HepG2 (cell line): ENCODE data around the gene RAB28. TPM values are rescaled to one million over a fixed set of nuclear protein-coding genes. Genes with fewer than 3 reads are reported as not detected.

ENCODE experiments used
- ATAC-seq: fragments of 200-7000 bp; cut with Tn5 transposase; 3 replicates; pipeline ENCODE4 v1.9.1; 2020; ENCODE audit warnings: mild to moderate bottlenecking, moderate library complexity
- BruUV-seq: library from RNA; stranded (reverse); fragments of 400-500 nt; replicated peaks from 2 replicates; lab custom pipeline; 2021; lab: Mats Ljungman, UMichigan
- CTCF ChIA-PET: fragments of 300-600 bp; formaldehyde crosslinking; extraction: SDS; loops from one replicate; lab custom pipeline; 2021; ENCODE audit warnings: low total read pairs, inconsistent platforms, low intra/inter-chr PET ratio; lab: Yijun Ruan, JAX
- POLR2A ChIA-PET: fragments of 350-600 bp; sonication (Branson Sonifier 250); formaldehyde crosslinking; loops from one replicate; lab custom pipeline; 2020; ENCODE audit warnings: antibody characterized with exemption, inconsistent platforms; lab: Yijun Ruan, JAX
- DNase-seq: peaks from one replicate; pipeline ENCODE4 v3.0.0-alpha.2; 2015; ENCODE audit warnings: low spot score
- FAIRE-seq: peaks from 3 replicates; lab custom pipeline; 2011; peaks lifted over from hg19 to GRCh38; lab: Jason Lieb, UNC
- H2AFZ ChIP-seq: one replicate; pipeline ENCODE4 v1.6.1; 2011; ENCODE audit warnings: low read length, inconsistent platforms
- H3K27ac ChIP-seq: fragments of 300-600 bp; 3 replicates; pipeline ENCODE4 v1.8.0; 2011; ENCODE audit warnings: mixed run types, mild to moderate bottlenecking, mixed read lengths, low read length, inconsistent platforms; ENCODE audit not compliant: insufficient read depth; ENCODE audit errors: extremely low read length
- H3K27me3 ChIP-seq, 2 experiments: fragments of 200-600 bp in 1 of 2; 2 replicates in 1 of 2; 3 replicates in 1 of 2; pipeline versions ENCODE4 v1.6.0 to v1.8.0; 2011; ENCODE audit warnings: low read length in 2 of 2, mild to moderate bottlenecking in 2 of 2, moderate library complexity in 2 of 2, inconsistent platforms in 1 of 2; ENCODE audit not compliant: insufficient read depth in 2 of 2, control insufficient read depth in 1 of 2
- H3K36me3 ChIP-seq, 2 experiments: fragments of 200-600 bp in 1 of 2; replicated peaks in 1 of 2; 2 replicates in 1 of 2; 3 replicates in 1 of 2; pipeline versions ENCODE4 v1.5.1 to v1.8.0; 2011; ENCODE audit warnings: low read length in 2 of 2, inconsistent platforms in 1 of 2; ENCODE audit not compliant: insufficient read depth in 2 of 2, control insufficient read depth in 1 of 2
- H3K4me1 ChIP-seq: 2 replicates; pipeline ENCODE4 v1.5.1; 2012; ENCODE audit warnings: low read length, inconsistent platforms; ENCODE audit not compliant: insufficient read depth
- H3K4me2 ChIP-seq: 2 replicates; pipeline ENCODE4 v1.6.0; 2011; ENCODE audit warnings: low read depth, low read length, inconsistent platforms
- H3K4me3 ChIP-seq, 3 experiments: fragments of 200-600 bp in 1 of 3; sonication (generic), shearing (Covaris generic) in 1 of 3; replicated peaks in 1 of 3; 2 replicates each; pipeline ENCODE4 v1.5.1; 2011 to 2016; ENCODE audit warnings: low read length in 3 of 3, inconsistent platforms in 2 of 3, low read depth in 2 of 3, mild to moderate bottlenecking in 2 of 3, control low read depth in 1 of 3, mixed read lengths in 1 of 3; ENCODE audit not compliant: insufficient read depth in 1 of 3
- H3K79me2 ChIP-seq: one replicate; pipeline ENCODE4 v1.6.1; 2011; ENCODE audit warnings: low read length, inconsistent platforms; ENCODE audit not compliant: insufficient read depth
- H3K9ac ChIP-seq: 2 replicates; pipeline ENCODE4 v1.6.0; 2011; ENCODE audit warnings: mild to moderate bottlenecking, low read depth, low read length, inconsistent platforms; ENCODE audit not compliant: insufficient read depth
- H3K9me3 ChIP-seq: 2 replicates; pipeline ENCODE4 v1.5.1; 2012; ENCODE audit warnings: mild to moderate bottlenecking, low read length
- H4K20me1 ChIP-seq: 2 replicates; pipeline ENCODE4 v1.6.0; 2011; ENCODE audit warnings: inconsistent platforms, mild to moderate bottlenecking, low read length, moderate library complexity; ENCODE audit not compliant: insufficient read depth
- CBX2 ChIP-seq, 2 experiments: fragments of 200-600 bp in 1 of 2; sonication (generic); formaldehyde crosslinking in 1 of 2; IDR thresholded peaks; 2 replicates each; pipeline versions ENCODE4 v1.7.0 to v1.8.1; 2018 to 2022; ENCODE audit warnings: low read depth in 2 of 2, low read length in 1 of 2, mild to moderate bottlenecking in 1 of 2, missing genetic modification reagents in 1 of 2
- CEBPB ChIP-seq: IDR thresholded peaks from 2 replicates; pipeline ENCODE4 v1.6.1; 2011; ENCODE audit warnings: low read depth, low read length, improper control_type of control experiment, borderline replicate concordance
- HOXD1 ChIP-seq: sonication (generic); formaldehyde crosslinking; IDR thresholded peaks from 2 replicates; pipeline ENCODE4 v1.5.0; 2020; ENCODE audit warnings: missing genetic modification reagents
- KLF9 ChIP-seq: IDR thresholded peaks from 2 replicates; pipeline ENCODE4 v1.6.1; 2016; ENCODE audit warnings: low read depth
- MEIS1 ChIP-seq: sonication (generic); formaldehyde crosslinking; IDR thresholded peaks from 2 replicates; pipeline ENCODE4 v1.9.0; 2021; ENCODE audit warnings: mild to moderate bottlenecking, missing genetic modification reagents, moderate library complexity, borderline replicate concordance
- PHB2 ChIP-seq: fragments of 450-650 bp; IDR thresholded peaks from 2 replicates; pipeline ENCODE4 v1.6.1; 2018; ENCODE audit not compliant: partially characterized antibody
- POLR2AphosphoS2 ChIP-seq: IDR thresholded peaks from 2 replicates; pipeline ENCODE4 v1.6.1; 2011; ENCODE audit warnings: low read depth, low read length, improper control_type of control experiment
- POLR2AphosphoS5 ChIP-seq: IDR thresholded peaks from 2 replicates; pipeline ENCODE4 v1.6.1; 2012; ENCODE audit warnings: low read depth, low read length
- RBAK ChIP-seq: sonication (generic); formaldehyde crosslinking; IDR thresholded peaks from 2 replicates; pipeline ENCODE4 v1.5.1; 2020; ENCODE audit warnings: mild to moderate bottlenecking, missing genetic modification reagents
- RBM39 ChIP-seq: fragments of 200-400 bp; formaldehyde crosslinking; IDR thresholded peaks from one replicate; pipeline ENCODE4 v1.6.1; 2018; ENCODE audit warnings: antibody characterized with exemption, mild to moderate bottlenecking, low read depth, low read length; ENCODE audit not compliant: poor library complexity, severe bottlenecking
- SMAD3 ChIP-seq: sonication (generic); formaldehyde crosslinking; IDR thresholded peaks from 2 replicates; pipeline ENCODE4 v1.4.0; 2020; ENCODE audit warnings: missing genetic modification reagents
- SMAD9 ChIP-seq: sonication (generic); formaldehyde crosslinking; IDR thresholded peaks from 2 replicates; pipeline ENCODE4 v1.5.1; 2020; ENCODE audit warnings: mild to moderate bottlenecking, missing genetic modification reagents
- STAT5B ChIP-seq: sonication (generic); formaldehyde crosslinking; IDR thresholded peaks from 2 replicates; pipeline ENCODE4 v1.4.0; 2020; ENCODE audit warnings: missing genetic modification reagents
- STAT6 ChIP-seq: sonication (generic); formaldehyde crosslinking; IDR thresholded peaks from 2 replicates; pipeline ENCODE4 v1.4.0; 2020; ENCODE audit warnings: missing genetic modification reagents, mild to moderate bottlenecking, borderline replicate concordance
- ZBTB38 ChIP-seq: sonication (generic); formaldehyde crosslinking; IDR thresholded peaks from 2 replicates; pipeline ENCODE4 v1.5.1; 2020; ENCODE audit warnings: mild to moderate bottlenecking, missing genetic modification reagents
- ZFP36L1 ChIP-seq: sonication (generic); formaldehyde crosslinking; IDR thresholded peaks from 2 replicates; pipeline ENCODE4 v1.8.0; 2022; ENCODE audit warnings: mild to moderate bottlenecking, missing genetic modification reagents, moderate library complexity
- ZNF234 ChIP-seq: sonication (generic); formaldehyde crosslinking; conservative IDR thresholded peaks from 2 replicates; pipeline ENCODE4 v1.5.1; 2020; ENCODE audit warnings: mild to moderate bottlenecking, missing genetic modification reagents
- ZNF382 ChIP-seq: sonication (generic); formaldehyde crosslinking; IDR thresholded peaks from 2 replicates; pipeline ENCODE4 v1.5.0; 2020; ENCODE audit warnings: missing genetic modification reagents, mild to moderate bottlenecking, borderline replicate concordance
- ZNF510 ChIP-seq: sonication (generic); formaldehyde crosslinking; IDR thresholded peaks from 2 replicates; pipeline ENCODE4 v1.4.0; 2020; ENCODE audit warnings: low read depth, mild to moderate bottlenecking, missing genetic modification reagents
- WGBS: methylation state at CpG from one replicate; pipeline ENCODE4 v1.1.6; 2017; ENCODE audit warnings: low lambda C conversion rate; 5-methylcytosine and 5-hydroxymethylcytosine counted together
- in situ Hi-C: cut with HindIII; loops from 2 replicates; pipeline ENCODE4 v1.10.0; 2017; ENCODE audit warnings: low pct_unique_long_range_greater_than_20kb; ENCODE audit not compliant: extremely low pct_ligation_motif_present
- intact Hi-C: fragments of 100-400 bp; cut with micrococcal nuclease; formaldehyde crosslinking; loops from one replicate; pipeline ENCODE4 v1.10.0; 2022; ENCODE audit not compliant: unreplicated experiment
- polyA plus RNA-seq, 8 experiments: library from polyadenylated mRNA; depleted of rRNA in 3 of 8; stranded (reverse) in 7 of 8; unstranded in 1 of 8; fragments of >200 nt; fragmentation: Illumina TruSeq in 4 of 8; extraction: Trizol in 4 of 8; gene quantifications; 2 replicates each; pipeline versions ENCODE4 v1.2.1 to v1.2.3, GENCODE V29; 2011 to 2016; ENCODE audit warnings: low read depth in 4 of 8, missing spikeins in 1 of 8, mixed read lengths in 1 of 8; ENCODE audit not compliant: insufficient read depth in 1 of 8
- total RNA-seq, 5 experiments: library from RNA; depleted of rRNA; stranded (reverse); fragments of >200 nt; fragmentation: Illumina TruSeq; extraction: Trizol; gene quantifications; 2 replicates each; pipeline ENCODE4 v1.2.3, GENCODE V29; 2016; ENCODE audit warnings: low read depth in 1 of 5
- TF ChIP-seq, protein P1 (sequence below): sonication (generic); formaldehyde crosslinking; IDR thresholded peaks from 2 replicates; pipeline ENCODE4 v1.9.0; 2021; ENCODE audit warnings: missing genetic modification reagents, mild to moderate bottlenecking, borderline replicate concordance
- TF ChIP-seq, protein P2 (sequence below): sonication (generic); formaldehyde crosslinking; IDR thresholded peaks from 2 replicates; pipeline ENCODE4 v1.8.0; 2022; ENCODE audit warnings: low read depth, missing genetic modification reagents

Gene RAB28
- total and polyA plus RNA-seq, 2 of the 13 experiments (the other 11 are each of a cell fraction or from before 2014, with no cell fraction given), result 11.8 to 18.2 TPM

- TF ChIP-seq, protein P1, sequence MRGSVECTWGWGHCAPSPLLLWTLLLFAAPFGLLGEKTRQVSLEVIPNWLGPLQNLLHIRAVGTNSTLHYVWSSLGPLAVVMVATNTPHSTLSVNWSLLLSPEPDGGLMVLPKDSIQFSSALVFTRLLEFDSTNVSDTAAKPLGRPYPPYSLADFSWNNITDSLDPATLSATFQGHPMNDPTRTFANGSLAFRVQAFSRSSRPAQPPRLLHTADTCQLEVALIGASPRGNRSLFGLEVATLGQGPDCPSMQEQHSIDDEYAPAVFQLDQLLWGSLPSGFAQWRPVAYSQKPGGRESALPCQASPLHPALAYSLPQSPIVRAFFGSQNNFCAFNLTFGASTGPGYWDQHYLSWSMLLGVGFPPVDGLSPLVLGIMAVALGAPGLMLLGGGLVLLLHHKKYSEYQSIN, result no peak
- TF ChIP-seq SMAD3 (CRISPR knock-in tag), result no peak
- no peak for TF ChIP-seq ZFP36L1 (CRISPR knock-in tag)
- TF ChIP-seq RBM39, result no peak
- TF ChIP-seq HOXD1, result no peak
- no peak for TF ChIP-seq STAT5B
- no peak for TF ChIP-seq STAT6
- no peak for TF ChIP-seq PHB2
- TF ChIP-seq POLR2AphosphoS2, result no peak
- no peak for TF ChIP-seq POLR2AphosphoS5
Measured at GRCh38 chr4:13364172-13364571, 120.0 kb downstream of the RAB28 start (continued).

GRCh38 chr4:13359809-13360208 lies 124.3 kb downstream of the RAB28 start:
- Histone ChIP-seq H3K4me1 (no peaks in the 10 kb centered on the region), H3K4me2 (no peak overlapping the region), H3K4me3 (no peak overlapping the region), H4K20me1 (no peaks in the 10 kb centered on the region), H2AFZ (no peak overlapping the region), H3K27ac (no peak overlapping the region), H3K36me3 (peaks cover 0 to under 1% of the 10 kb centered on the region in 2 experiments; a peak in 1 of 5 replicates), H3K9ac (no peak overlapping the region), H3K9me3 (no peaks in the 10 kb centered on the region), H3K79me2 (no peaks in the 10 kb centered on the region), H3K27me3 (no peaks in the 10 kb centered on the region)
- intact Hi-C loops (no loop called here), in situ Hi-C loops (no loop called here)
- ChIA-PET POLR2A (no interaction called here), CTCF (no interaction called here)
- WGBS, result 100% methylated on average over 1 of the region's 1 CpG
- ATAC-seq (no peak), FAIRE-seq (no peak), DNase-seq (no peak)
- BruUV-seq, result no TSS peak
- TF ChIP-seq RBAK (CRISPR knock-in tag), result no peak
- TF ChIP-seq SMAD9 (CRISPR knock-in tag), result no peak
- TF ChIP-seq, protein P2, sequence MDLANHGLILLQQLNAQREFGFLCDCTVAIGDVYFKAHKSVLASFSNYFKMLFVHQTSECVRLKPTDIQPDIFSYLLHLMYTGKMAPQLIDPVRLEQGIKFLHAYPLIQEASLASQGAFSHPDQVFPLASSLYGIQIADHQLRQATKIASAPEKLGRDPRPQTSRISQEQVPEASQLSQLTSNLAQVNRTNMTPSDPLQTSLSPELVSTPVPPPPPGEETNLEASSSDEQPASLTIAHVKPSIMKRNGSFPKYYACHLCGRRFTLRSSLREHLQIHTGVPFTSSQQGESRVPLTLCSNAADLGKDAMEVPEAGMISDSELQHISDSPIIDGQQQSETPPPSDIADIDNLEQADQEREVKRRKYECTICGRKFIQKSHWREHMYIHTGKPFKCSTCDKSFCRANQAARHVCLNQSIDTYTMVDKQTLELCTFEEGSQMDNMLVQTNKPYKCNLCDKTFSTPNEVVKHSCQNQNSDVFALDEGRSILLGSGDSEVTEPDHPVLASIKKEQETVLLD, result no peak
- no peak for TF ChIP-seq CBX2 (IDR thresholded peaks at IDR 0.05; ENCODE audit: low read depth, low read length)
- no peak for TF ChIP-seq CBX2 (CRISPR knock-in tag; IDR thresholded peaks at IDR 0.05; ENCODE audit: low read depth)
- TF ChIP-seq ZNF234 (CRISPR knock-in tag), result no peak
- TF ChIP-seq MEIS1 (CRISPR knock-in tag), result no peak
- TF ChIP-seq ZBTB38, result no peak
- no peak for TF ChIP-seq CEBPB
- TF ChIP-seq ZNF382 (CRISPR knock-in tag), result no peak
- TF ChIP-seq KLF9, result no peak
- TF ChIP-seq ZNF510 (CRISPR knock-in tag), result no peak
